ENCODE measurements around the gene NF1. TPM values are rescaled to one million over a fixed set of nuclear protein-coding genes. Genes with fewer than 3 reads are reported as not detected.

NF1 gene
- polyA plus RNA-seq, 1 of the 3 experiments (the other 2 are of a cell fraction) = 19.6 TPM

DNA sequence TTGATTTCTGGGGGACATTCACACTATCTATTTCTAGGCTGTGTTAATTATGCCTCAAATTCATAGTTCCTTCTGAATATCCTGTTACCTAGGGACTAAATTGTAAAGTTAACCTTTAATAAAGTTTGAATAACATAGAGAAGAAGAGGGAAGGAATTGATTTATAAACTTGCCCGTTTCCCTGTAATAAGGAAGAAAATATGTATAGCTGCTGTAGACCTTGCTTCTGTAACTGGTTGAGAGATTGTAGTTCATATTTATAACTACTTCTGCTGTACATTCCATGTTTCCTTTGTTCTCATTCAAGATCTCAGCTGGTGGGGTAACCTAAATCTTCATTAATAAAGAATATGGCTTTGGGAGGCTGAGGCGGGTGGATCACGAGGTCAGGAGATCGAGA lies 19.2 kb downstream of the NF1 start (continued):
- no peak for TF ChIP-seq TCF12 (IDR thresholded peaks at IDR 0.05)
- TF ChIP-seq FOXJ3 (CRISPR knock-in tag; IDR thresholded peaks at IDR 0.05) = no peak
- no peak for TF ChIP-seq RCOR1 (IDR thresholded peaks at IDR 0.05; ENCODE audit: low read length)

DNA sequence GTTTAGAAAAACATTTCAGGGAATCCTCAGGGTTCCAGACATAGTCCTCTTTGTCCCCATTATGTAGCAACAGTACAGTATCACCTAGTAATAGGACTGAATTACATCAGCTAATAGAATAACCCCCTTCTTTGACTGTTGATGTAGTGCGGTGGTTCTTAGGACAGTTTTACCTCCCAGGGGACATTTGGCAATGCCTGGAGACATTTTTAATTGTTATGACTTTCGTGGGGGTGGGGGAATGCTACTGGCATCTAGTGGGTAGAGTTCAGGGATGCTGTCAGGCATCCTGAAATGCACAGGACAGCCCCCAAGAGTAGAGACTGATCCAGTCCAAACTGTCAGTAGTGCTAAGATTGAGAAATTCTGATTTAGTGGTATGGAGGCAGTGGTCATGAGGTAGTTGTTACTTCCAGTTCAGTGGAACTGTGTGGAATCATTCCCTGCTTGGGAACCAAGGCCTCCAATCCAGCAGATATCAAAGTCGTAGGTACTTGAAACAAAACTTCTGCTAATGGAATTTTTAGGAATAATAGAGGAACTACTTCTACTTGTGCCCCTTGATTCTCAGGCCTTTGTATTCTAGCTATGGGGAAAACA lies 20.3 kb downstream of the NF1 start:
- DNase-seq = no peak
- Histone ChIP-seq H3K9me3 (no peaks in the 10 kb centered on the region), H3K27me3 (ENCODE audit: insufficient read depth) (no peaks in the 10 kb centered on the region), H3K4me1 (ENCODE audit: control insufficient read depth in 1 of 2, insufficient read depth in 2 of 2, low read depth in 1 of 2, low read length in 1 of 2) (no peaks in the 10 kb centered on the region; a peak in 1 of 4 replicates), H4K20me1 (ENCODE audit: insufficient read depth) (peaks cover 46% of the 10 kb centered on the region), H2AFZ (ENCODE audit: low read depth) (no peak overlapping the region), H3K9me2 (no peaks in the 10 kb centered on the region), H3F3A (replicated peaks; ENCODE audit: insufficient read depth) (no peaks in the 10 kb centered on the region), H3K36me3 (replicated peaks in 1 of 2; ENCODE audit: control insufficient read depth in 1 of 2, insufficient read depth in 2 of 2, low read length in 1 of 2) (peaks cover 0 to 26% of the 10 kb centered on the region in 2 experiments), H3K79me2 (ENCODE audit: insufficient read depth) (peaks cover 100% of the 10 kb centered on the region), H3K4me3 (ENCODE audit: low read depth in 2 of 2, low read length in 1 of 2) (no peak overlapping the region), H3K27ac (ENCODE audit: low read depth in 2 of 2, low read length in 1 of 2) (no peak overlapping the region), H3K9ac (no peak overlapping the region), H3K4me2 (no peak overlapping the region)
- WGBS (ENCODE audit: low lambda C conversion rate) = 97% methylated on average over 3 of the region's 3 CpGs
- TF ChIP-seq ELF1 (IDR thresholded peaks at IDR 0.05) = no peak
- TF ChIP-seq SMC3 (IDR thresholded peaks at IDR 0.05; ENCODE audit: low read depth, low read length) = no peak
- no peak for TF ChIP-seq NFIC (IDR thresholded peaks at IDR 0.05; ENCODE audit: borderline replicate concordance)
- TF ChIP-seq FOSL2 (IDR thresholded peaks at IDR 0.05; ENCODE audit: borderline replicate concordance, low read depth) = no peak
- TF ChIP-seq MXI1 (IDR thresholded peaks at IDR 0.05; ENCODE audit: low read depth, low read length) = no peak
- TF ChIP-seq TEAD4 (IDR thresholded peaks at IDR 0.05; ENCODE audit: borderline replicate concordance, insufficient read depth) = no peak
- TF ChIP-seq, protein P1, sequence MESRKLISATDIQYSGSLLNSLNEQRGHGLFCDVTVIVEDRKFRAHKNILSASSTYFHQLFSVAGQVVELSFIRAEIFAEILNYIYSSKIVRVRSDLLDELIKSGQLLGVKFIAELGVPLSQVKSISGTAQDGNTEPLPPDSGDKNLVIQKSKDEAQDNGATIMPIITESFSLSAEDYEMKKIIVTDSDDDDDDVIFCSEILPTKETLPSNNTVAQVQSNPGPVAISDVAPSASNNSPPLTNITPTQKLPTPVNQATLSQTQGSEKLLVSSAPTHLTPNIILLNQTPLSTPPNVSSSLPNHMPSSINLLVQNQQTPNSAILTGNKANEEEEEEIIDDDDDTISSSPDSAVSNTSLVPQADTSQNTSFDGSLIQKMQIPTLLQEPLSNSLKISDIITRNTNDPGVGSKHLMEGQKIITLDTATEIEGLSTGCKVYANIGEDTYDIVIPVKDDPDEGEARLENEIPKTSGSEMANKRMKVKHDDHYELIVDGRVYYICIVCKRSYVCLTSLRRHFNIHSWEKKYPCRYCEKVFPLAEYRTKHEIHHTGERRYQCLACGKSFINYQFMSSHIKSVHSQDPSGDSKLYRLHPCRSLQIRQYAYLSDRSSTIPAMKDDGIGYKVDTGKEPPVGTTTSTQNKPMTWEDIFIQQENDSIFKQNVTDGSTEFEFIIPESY (IDR thresholded peaks at IDR 0.05; ENCODE audit: borderline replicate concordance, low read depth) = no peak
- TF ChIP-seq RCOR1 (IDR thresholded peaks at IDR 0.05; ENCODE audit: low read length) = no peak
- TF ChIP-seq YY1 (IDR thresholded peaks at IDR 0.05; ENCODE audit: low read depth) = no peak
- no peak for TF ChIP-seq JUND (IDR thresholded peaks at IDR 0.05)
- TF ChIP-seq TAF1 (IDR thresholded peaks at IDR 0.05; ENCODE audit: borderline replicate concordance, low read depth, low read length) = no peak
- TF ChIP-seq MEF2A (IDR thresholded peaks at IDR 0.05; ENCODE audit: borderline replicate concordance, low read depth) = no peak
- no peak for TF ChIP-seq FOXM1 (IDR thresholded peaks at IDR 0.05; ENCODE audit: low read depth)
- ChIA-PET POLR2A (no interaction called here), CTCF (interaction anchor here (0.9 kb wide), 1 partner anchor 19 kb away, joined by 3 read pairs; no protein-coding TSS in a partner anchor)

GRCh38 chr17:31116167-31116566 lies 21.4 kb downstream of the NF1 start:
- DNase-seq = no peak
- CTCF ChIA-PET = no interaction called here
- Histone ChIP-seq H2AFZ (ENCODE audit: low read depth) (no peak overlapping the region), H3K9me2 (no peaks in the 10 kb centered on the region), H3K4me1 (ENCODE audit: control insufficient read depth in 1 of 2, insufficient read depth in 2 of 2, low read depth in 1 of 2, low read length in 1 of 2) (no peaks in the 10 kb centered on the region), H3K79me2 (ENCODE audit: insufficient read depth) (peaks cover 100% of the 10 kb centered on the region), H3F3A (replicated peaks; ENCODE audit: insufficient read depth) (no peaks in the 10 kb centered on the region), H3K9ac (no peak overlapping the region), H3K27ac (ENCODE audit: low read depth in 2 of 2, low read length in 1 of 2) (no peak overlapping the region), H3K4me3 (ENCODE audit: low read depth in 2 of 2, low read length in 1 of 2) (no peak overlapping the region), H3K9me3 (no peaks in the 10 kb centered on the region), H3K36me3 (replicated peaks in 1 of 2; ENCODE audit: control insufficient read depth in 1 of 2, insufficient read depth in 2 of 2, low read length in 1 of 2) (peaks cover 0 to 23% of the 10 kb centered on the region in 2 experiments), H3K27me3 (ENCODE audit: insufficient read depth) (no peaks in the 10 kb centered on the region), H4K20me1 (ENCODE audit: insufficient read depth) (peaks cover 53% of the 10 kb centered on the region), H3K4me2 (no peak overlapping the region)
- POLR2A ChIA-PET = no interaction called here
- 83% methylated on average over 4 of the region's 4 CpGs for WGBS (ENCODE audit: low lambda C conversion rate)
- TF ChIP-seq IRF3 (IDR thresholded peaks at IDR 0.05; ENCODE audit: low read depth, low read length) = no peak
- no peak for TF ChIP-seq NFIC (IDR thresholded peaks at IDR 0.05; ENCODE audit: borderline replicate concordance)
- TF ChIP-seq, protein P2, sequence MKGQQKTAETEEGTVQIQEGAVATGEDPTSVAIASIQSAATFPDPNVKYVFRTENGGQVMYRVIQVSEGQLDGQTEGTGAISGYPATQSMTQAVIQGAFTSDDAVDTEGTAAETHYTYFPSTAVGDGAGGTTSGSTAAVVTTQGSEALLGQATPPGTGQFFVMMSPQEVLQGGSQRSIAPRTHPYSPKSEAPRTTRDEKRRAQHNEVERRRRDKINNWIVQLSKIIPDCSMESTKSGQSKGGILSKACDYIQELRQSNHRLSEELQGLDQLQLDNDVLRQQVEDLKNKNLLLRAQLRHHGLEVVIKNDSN (IDR thresholded peaks at IDR 0.05; ENCODE audit: borderline replicate concordance, low read depth) = no peak
- no peak for TF ChIP-seq RFX5 (IDR thresholded peaks at IDR 0.05; ENCODE audit: low read length)
- no peak for TF ChIP-seq RXRA (IDR thresholded peaks at IDR 0.05; ENCODE audit: borderline replicate concordance, low read depth)
- TF ChIP-seq TAF1 (IDR thresholded peaks at IDR 0.05; ENCODE audit: borderline replicate concordance, low read depth, low read length) = no peak
- TF ChIP-seq PBX3 (IDR thresholded peaks at IDR 0.05) = no peak
- TF ChIP-seq TCF12 (IDR thresholded peaks at IDR 0.05) = no peak
- TF ChIP-seq, protein P3, sequence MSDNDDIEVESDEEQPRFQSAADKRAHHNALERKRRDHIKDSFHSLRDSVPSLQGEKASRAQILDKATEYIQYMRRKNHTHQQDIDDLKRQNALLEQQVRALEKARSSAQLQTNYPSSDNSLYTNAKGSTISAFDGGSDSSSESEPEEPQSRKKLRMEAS (IDR thresholded peaks at IDR 0.05; ENCODE audit: low read depth) = no peak
- TF ChIP-seq CHD2 (IDR thresholded peaks at IDR 0.05; ENCODE audit: low read length, partially characterized antibody) = no peak
